Gastrocnemius medialis (tissue), 4 donors: ENCODE results near the gene TOMM7. TPM values are rescaled to one million over a fixed set of nuclear protein-coding genes. Genes with fewer than 3 reads are reported as not detected.

ENCODE experiments used
- ATAC-seq, 2 donors: fragments of 150-250 bp; one replicate each; pipeline ENCODE4 v1.9.1; 2016
- DNase-seq, 2 donors: peaks; one replicate each; pipeline ENCODE4 v3.0.0-alpha.2; 2019
- H3K27ac ChIP-seq, 4 donors: fragments of 200-600 bp; sonication (generic); 1 replicate in 1 of 4; 2 replicates in 3 of 4; pipeline ENCODE4 v1.5.1; 2016 to 2018; ENCODE audit warnings: mild to moderate bottlenecking in 2 of 4, moderate library complexity in 1 of 4
- H3K27me3 ChIP-seq, 3 donors: fragments of 200-600 bp; sonication (generic) in 2 of 3; 1 replicate in 1 of 3; 2 replicates in 2 of 3; pipeline versions ENCODE4 v1.5.1 to v1.6.0; 2016 to 2019; ENCODE audit warnings: mild to moderate bottlenecking in 1 of 3, moderate library complexity in 1 of 3
- H3K36me3 ChIP-seq, 2 donors: fragments of 200-600 bp; sonication (generic) in 1 of 2; one replicate each; pipeline ENCODE4 v1.5.1; 2017 to 2018
- H3K4me1 ChIP-seq, 2 donors: fragments of 200-600 bp; sonication (generic) in 1 of 2; one replicate each; pipeline ENCODE4 v1.5.1; 2016 to 2017; ENCODE audit warnings: mild to moderate bottlenecking in 2 of 2
- H3K4me3 ChIP-seq, 4 donors: fragments of 200-600 bp; sonication (generic) in 3 of 4; 1 replicate in 1 of 4; 2 replicates in 3 of 4; pipeline ENCODE4 v1.5.1; 2016 to 2019; ENCODE audit warnings: mild to moderate bottlenecking in 2 of 4
- H3K9me3 ChIP-seq, 3 donors: fragments of 200-600 bp; sonication (generic) in 2 of 3; 1 replicate in 1 of 3; 2 replicates in 2 of 3; pipeline ENCODE4 v1.5.1; 2016 to 2019
- CTCF ChIP-seq, 5 experiments: fragments of 450-650 bp in 3 of 5; fragments of 200-600 bp in 2 of 5; sonication (generic) in 2 of 5; IDR thresholded peaks in 4 of 5; conservative IDR thresholded peaks in 1 of 5; 1 replicate in 4 of 5; 2 replicates in 1 of 5; pipeline ENCODE4 v1.5.1; 2016 to 2019; ENCODE audit warnings: antibody characterized with exemption in 5 of 5, mild to moderate bottlenecking in 3 of 5, moderate library complexity in 3 of 5
- POLR2A ChIP-seq, 2 donors: fragments of 450-650 bp; IDR thresholded peaks; one replicate each; pipeline ENCODE4 v1.6.1; 2017; ENCODE audit warnings: antibody characterized with exemption in 2 of 2, mild to moderate bottlenecking in 2 of 2, moderate library complexity in 2 of 2
- in situ Hi-C, 4 donors: fragments of 200-750 bp; cut with MboI; loops; one replicate each; pipeline versions ENCODE4 v1.15.0 to v1.8.0; 2017; ENCODE audit warnings: low sequenced_read_pairs in 4 of 4
- intact Hi-C: fragments of 100-400 bp; cut with DNase I; formaldehyde crosslinking; loops from one replicate; pipeline ENCODE4 v1.15.1; 2023; ENCODE audit warnings: low total_unique reads
- total RNA-seq, 4 donors: library from RNA; depleted of rRNA; stranded (reverse); fragments of >200 nt; gene quantifications; one replicate each; pipeline versions ENCODE4 v1.1.0 to v1.2.3, GENCODE V29; 2016

Gene TOMM7
- total RNA-seq: 100 to 1,000 TPM; 124 to 235 (median 218) TPM

DNA sequence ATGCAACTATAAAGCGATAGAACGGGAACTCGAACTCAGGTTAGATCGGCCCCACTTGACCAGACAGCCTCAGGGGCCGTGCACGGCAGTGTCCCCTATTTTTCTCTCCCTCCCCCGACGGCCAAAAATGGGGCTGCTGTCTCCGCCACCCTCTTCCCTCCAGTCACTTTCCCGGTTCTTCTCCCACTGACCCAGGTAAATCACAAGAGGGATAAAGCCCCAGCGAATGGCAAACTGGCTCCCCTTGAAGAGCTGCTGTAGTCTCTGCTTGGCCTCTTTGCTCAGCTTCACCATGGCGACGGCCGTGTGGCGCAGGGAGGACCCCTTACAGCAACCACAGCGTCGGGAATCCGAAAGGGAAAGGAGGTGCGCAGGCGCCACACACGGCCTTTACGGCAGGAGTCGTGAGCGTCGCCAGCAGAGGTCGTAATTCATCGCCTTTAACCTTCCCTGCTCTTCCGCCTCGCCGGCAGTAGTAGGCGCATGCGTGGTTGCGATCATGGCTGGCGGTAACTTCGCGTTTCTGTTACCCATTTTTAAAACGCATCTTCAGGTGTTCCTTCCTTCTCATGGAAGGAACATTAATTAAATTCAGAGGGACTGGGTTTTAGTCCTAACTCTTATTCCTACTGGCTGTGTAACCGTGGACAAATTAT is at the start of gene TOMM7:
TOMM7 (minus strand) TSS at position 364 of the 656 bp plus-strand sequence; CDS start at position 294, 70 bp downstream.
- Histone ChIP-seq H3K36me3 (no peaks in the 10 kb centered on the region), H3K9me3 (no peaks in the 10 kb centered on the region), H3K4me1 (peaks cover 36 to 44% of the 10 kb centered on the region in 2 donors), H3K4me3 (peak within 1 kb of the TSS; percentile 80 to 98 (median 88)), H3K27ac (peak within 1 kb of the TSS; percentile 90 to 96 (median 93)), H3K27me3 (no peaks in the 10 kb centered on the region)
- DNase-seq (peak; percentile 82 to 91), ATAC-seq (peak; percentile 97)
- intact Hi-C loops: loop anchor here (1.0 to 5.0 kb wide), 7 partner anchors 20 to 285 kb away; partner anchors contain the start of genes HYCC1, IL6 and KLHL7
- TF ChIP-seq CTCF (IDR thresholded peaks at IDR 0.05 in 4 of 5, conservative IDR thresholded peaks at IDR 0.05 in 1 of 5) (peak; percentile 32 to 81 (median 70)), POLR2A (IDR thresholded peaks at IDR 0.05) (peak; percentile 67 to 80)
- in situ Hi-C loops: loop anchor here in 3 of 4 donors (10.0 kb wide), 1 partner anchor 232 kb away; no protein-coding TSS in a partner anchor

DNA sequence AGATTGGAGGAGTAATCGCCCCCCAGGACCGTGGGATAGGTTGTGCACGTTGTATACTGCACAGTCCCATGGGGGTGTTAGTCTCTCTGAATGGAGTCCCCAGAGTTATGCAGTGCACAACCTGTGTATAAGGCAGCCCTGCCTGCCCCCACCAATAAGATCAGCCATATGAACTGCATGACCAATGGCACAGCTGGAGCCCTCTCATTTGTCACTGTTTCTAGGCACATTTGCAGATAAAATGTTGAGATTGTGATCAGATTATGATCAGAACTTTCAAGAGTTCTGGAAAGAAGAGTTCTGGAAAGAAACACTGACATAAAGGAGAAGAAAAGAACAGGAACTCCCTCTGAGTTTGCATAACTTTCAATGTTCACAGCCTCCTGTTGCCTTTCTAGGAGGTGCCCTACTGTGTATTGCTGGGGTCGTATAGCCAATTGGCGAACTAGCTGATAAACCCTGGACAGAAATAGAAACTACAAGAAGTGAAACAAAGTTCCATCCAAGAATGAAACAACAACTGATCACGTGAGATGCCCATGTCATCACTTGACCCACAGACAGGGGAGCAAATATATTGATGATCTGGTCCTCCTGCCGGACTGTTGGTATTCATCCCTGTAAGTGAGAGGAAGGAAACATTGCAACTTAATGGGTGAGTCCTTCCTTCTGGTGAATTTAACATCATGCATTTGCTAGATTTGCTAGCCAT is 49.6 kb upstream of the TOMM7 start:
- Histone ChIP-seq H3K27ac (no peak overlapping the region), H3K4me1 (peaks cover 6 to 15% of the 10 kb centered on the region in 2 donors), H3K27me3 (no peaks in the 10 kb centered on the region), H3K36me3 (peaks cover 0 to 7% of the 10 kb centered on the region in 2 donors), H3K9me3 (no peaks in the 10 kb centered on the region), H3K4me3 (no peak overlapping the region)
- TF ChIP-seq CTCF (IDR thresholded peaks at IDR 0.05 in 4 of 5, conservative IDR thresholded peaks at IDR 0.05 in 1 of 5): no peak
- TF ChIP-seq POLR2A (IDR thresholded peaks at IDR 0.05): no peak
- DNase-seq (no peak), ATAC-seq (peak in 1 of 2 donors; percentile 30)
- in situ Hi-C loops (no loop called here), intact Hi-C loops (no loop called here)

DNA sequence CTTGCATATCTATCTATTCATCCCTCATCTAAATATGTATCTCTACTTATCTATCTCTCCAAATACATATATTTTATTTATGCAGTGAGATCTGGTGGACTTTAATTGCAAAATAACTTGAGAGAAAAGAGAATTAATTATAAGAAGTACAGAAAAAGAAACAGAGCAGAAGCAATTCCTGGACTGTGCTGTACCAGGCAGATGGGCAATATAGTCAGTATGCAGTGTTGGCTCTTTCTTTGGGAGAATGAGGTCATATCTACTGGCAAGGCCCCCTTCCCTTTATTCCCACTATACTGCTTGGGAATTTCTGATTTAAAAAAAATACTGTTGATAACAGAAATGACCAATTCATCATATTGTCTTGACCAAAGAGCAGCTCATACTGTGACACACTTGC is 49.0 kb upstream of the TOMM7 start:
- Histone ChIP-seq H3K4me3 (no peak overlapping the region), H3K27me3 (no peaks in the 10 kb centered on the region), H3K9me3 (no peaks in the 10 kb centered on the region), H3K4me1 (peaks cover 10 to 15% of the 10 kb centered on the region in 2 donors), H3K36me3 (peaks cover 0 to 7% of the 10 kb centered on the region in 2 donors), H3K27ac (no peak overlapping the region)
- ATAC-seq: no peak
- no peak for DNase-seq
- TF ChIP-seq CTCF (IDR thresholded peaks at IDR 0.05 in 4 of 5, conservative IDR thresholded peaks at IDR 0.05 in 1 of 5): no peak
- no peak for TF ChIP-seq POLR2A (IDR thresholded peaks at IDR 0.05)
- intact Hi-C loops (loop anchor here (1.0 kb wide), 1 partner anchor 41 kb away; no protein-coding TSS in a partner anchor), in situ Hi-C loops (no loop called here)

- DNase-seq (no peak), ATAC-seq (no peak)
- Histone ChIP-seq H3K4me3 (no peak overlapping the region), H3K9me3 (no peaks in the 10 kb centered on the region), H3K4me1 (peaks cover 27 to 32% of the 10 kb centered on the region in 2 donors), H3K27me3 (no peaks in the 10 kb centered on the region), H3K27ac (no peak overlapping the region), H3K36me3 (peaks cover 0 to 7% of the 10 kb centered on the region in 2 donors)
- intact Hi-C loops (no loop called here), in situ Hi-C loops (no loop called here)
- no peak for TF ChIP-seq CTCF (IDR thresholded peaks at IDR 0.05 in 4 of 5, conservative IDR thresholded peaks at IDR 0.05 in 1 of 5)
- TF ChIP-seq POLR2A (IDR thresholded peaks at IDR 0.05): no peak
These were observed 45.9 kb upstream of the TOMM7 start for GRCh38 chr7:22868509-22868908.
